ENCODE data around the gene IGFLR1.

DNA sequence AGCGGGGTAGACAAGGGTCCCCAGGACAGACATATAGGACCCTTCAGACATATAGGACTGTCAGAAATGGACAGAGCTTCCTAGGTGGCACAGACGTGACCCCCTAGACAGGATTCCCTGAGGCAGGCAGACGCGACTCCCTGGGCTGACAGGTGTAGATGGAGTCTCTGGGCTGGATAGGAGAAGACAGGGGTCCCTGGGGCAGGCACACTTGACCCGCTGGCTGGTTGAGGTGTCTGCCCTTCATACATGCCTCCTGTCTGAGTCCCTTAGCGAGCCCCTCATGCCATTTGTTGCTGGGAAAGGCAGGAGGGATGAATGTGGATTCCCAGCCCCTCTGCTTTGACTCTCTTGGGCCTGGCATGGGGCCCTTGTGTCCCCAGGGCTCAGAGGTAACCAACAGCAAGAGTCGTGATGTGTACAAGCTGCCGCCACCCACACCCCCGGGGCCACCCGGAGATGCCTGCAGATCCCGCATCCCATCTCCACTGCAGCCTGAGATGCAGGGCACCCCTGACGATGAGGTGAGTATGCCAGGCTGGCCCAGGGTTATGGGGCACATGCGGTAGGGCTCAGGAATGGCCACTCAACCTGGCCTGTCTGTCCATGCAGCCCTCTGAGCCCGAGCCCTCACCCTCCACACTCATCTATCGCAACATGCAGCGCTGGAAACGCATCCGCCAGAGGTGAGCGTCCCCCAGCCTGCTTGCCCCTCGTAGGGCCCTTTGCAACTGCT lies 11.6 kb upstream of the IGFLR1 start:
- TF ChIP-seq, protein P1, sequence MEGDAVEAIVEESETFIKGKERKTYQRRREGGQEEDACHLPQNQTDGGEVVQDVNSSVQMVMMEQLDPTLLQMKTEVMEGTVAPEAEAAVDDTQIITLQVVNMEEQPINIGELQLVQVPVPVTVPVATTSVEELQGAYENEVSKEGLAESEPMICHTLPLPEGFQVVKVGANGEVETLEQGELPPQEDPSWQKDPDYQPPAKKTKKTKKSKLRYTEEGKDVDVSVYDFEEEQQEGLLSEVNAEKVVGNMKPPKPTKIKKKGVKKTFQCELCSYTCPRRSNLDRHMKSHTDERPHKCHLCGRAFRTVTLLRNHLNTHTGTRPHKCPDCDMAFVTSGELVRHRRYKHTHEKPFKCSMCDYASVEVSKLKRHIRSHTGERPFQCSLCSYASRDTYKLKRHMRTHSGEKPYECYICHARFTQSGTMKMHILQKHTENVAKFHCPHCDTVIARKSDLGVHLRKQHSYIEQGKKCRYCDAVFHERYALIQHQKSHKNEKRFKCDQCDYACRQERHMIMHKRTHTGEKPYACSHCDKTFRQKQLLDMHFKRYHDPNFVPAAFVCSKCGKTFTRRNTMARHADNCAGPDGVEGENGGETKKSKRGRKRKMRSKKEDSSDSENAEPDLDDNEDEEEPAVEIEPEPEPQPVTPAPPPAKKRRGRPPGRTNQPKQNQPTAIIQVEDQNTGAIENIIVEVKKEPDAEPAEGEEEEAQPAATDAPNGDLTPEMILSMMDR (IDR thresholded peaks at IDR 0.05 in 4 of 5, conservative IDR thresholded peaks at IDR 0.05 in 1 of 5), result no peak
- no peak for TF ChIP-seq POLR2A (IDR thresholded peaks at IDR 0.05)
